HG02970 (cell line): ENCODE data around the gene PKD2L1.
"Not testable (repeated sequence)": the region's sequence is repeated elsewhere in the genome, so short reads cannot be mapped to it uniquely, and the experiment has no call there.

ENCODE experiments used
- ATAC-seq: cut with Tn5 transposase; IDR thresholded peaks from one replicate; pipeline ENCODE4 v1.9.1; 2021; ENCODE audit warnings: mild to moderate bottlenecking, moderate library complexity, moderate number of reproducible peaks; ENCODE audit not compliant: unreplicated experiment, low FRiP score

The PKD2L1 gene

DNA sequence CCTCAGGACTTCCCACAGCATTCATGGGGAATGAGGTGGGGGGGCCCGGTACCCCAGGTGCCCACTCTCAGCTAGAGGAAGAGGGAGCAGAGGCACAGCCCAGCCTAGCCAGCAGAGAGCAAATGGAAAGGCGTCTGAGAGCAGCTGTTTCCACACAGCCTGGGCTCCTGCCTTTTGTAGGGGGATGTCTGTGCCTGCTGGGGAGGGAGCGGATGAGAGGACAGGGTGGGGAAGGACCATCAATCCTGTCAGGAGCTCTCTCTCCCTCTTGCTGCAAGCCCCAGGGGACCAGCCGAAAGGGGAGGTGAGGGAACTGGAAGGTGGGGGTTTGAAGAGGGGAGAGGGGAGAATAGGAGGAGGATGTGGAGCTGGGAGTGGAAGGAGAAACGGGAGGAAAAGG is at the start of gene PKD2L1:
Gene PKD2L1 (minus strand): TSS at position 150 of the 400 bp plus-strand sequence. CDS start 125 bp downstream, at position 25.
- ATAC-seq = no peak

DNA sequence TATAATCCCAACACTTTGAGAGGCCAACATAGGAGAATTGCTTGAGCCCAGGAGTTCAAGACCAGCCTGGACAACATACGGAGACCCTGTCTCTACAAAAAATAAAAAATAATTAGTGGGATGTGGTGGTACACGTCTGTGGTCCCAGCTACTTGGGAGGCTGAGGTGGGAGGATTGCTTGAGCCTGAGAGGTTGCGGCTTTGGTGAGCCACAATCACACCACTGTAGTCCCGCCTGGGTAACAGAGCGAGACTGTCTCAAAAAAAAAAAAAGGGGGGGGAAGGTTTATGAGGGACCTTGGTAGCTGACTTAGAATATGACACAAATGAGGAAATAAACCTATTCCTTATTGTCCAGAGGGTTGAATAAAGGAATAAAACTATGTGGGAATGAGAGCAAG is 47.8 kb upstream of the PKD2L1 start:
- ATAC-seq = no peak

DNA sequence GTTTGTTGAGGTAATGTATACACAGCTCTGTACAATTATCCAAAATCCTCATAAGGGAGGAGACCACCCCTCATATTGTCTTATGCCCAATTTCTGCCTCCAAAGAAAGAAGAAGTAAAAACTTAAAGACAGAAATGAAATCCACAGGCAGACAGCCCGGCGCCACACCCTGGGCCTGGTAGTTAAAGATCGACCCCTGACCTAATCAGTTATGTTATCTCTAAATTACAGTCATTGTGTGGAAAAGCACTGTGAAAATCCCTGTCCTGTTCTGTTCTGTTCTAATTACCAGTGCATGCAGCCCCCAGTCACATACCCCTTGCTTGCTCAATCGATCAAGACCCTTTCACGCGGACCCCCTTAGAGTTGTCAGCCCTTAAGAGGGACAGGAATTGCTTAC is 46.6 kb upstream of the PKD2L1 start:
- not testable (repeated sequence) for ATAC-seq

DNA sequence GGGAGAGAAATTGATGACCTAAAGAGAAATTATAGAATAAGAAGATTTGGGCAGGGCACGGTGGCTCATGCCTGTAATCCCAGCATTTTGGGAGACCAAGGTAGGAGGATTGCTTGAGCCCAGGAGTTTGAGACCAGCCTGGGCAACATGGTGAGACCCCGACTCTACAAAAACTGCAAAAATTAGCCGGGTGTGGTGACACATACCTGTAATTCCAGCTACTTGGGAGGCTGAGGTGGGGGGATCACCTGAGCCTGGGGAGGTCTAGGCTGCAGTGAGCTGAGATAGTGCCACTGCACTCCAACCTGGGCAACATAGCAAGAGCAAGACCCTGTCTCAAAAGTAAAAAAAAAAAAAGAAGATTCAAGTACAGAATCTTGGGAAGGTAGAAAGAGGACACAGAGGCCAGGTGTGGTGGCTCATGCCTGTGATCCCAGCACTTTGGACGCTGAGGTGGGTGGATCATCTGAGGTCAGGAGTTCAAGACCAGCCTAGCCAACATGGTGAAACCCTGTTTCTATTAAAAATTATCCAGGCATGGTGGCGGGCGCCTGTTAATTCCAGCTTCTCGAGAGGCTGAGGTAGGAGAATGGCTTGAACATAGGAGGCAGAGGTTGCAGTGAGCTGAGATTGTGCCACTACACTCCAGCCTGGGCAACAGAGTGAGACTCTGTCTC is 44.8 kb upstream of the PKD2L1 start:
- not testable (repeated sequence) for ATAC-seq

DNA sequence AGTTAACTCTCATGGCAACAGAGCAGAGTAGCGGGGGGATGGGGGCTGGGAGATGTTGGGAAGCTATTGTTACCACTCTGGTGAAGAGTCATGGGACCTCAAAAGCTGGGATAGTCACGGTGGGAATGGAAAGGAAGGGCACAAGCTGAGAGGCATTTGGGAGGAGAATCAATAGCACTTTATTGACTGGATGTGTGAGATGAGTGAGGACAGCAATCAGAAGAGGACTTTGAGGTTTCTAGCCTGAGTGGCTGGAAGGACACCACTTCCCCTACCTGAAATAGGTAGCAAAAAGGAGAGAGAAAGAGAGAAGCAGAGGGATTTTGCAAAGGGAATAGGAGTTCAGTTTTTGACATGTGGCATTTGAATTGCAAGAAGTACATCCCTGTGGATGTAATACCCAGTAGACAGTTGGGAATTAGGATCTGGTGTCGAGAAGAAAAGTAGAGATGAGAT is 44.2 kb upstream of the PKD2L1 start:
- no peak for ATAC-seq

DNA sequence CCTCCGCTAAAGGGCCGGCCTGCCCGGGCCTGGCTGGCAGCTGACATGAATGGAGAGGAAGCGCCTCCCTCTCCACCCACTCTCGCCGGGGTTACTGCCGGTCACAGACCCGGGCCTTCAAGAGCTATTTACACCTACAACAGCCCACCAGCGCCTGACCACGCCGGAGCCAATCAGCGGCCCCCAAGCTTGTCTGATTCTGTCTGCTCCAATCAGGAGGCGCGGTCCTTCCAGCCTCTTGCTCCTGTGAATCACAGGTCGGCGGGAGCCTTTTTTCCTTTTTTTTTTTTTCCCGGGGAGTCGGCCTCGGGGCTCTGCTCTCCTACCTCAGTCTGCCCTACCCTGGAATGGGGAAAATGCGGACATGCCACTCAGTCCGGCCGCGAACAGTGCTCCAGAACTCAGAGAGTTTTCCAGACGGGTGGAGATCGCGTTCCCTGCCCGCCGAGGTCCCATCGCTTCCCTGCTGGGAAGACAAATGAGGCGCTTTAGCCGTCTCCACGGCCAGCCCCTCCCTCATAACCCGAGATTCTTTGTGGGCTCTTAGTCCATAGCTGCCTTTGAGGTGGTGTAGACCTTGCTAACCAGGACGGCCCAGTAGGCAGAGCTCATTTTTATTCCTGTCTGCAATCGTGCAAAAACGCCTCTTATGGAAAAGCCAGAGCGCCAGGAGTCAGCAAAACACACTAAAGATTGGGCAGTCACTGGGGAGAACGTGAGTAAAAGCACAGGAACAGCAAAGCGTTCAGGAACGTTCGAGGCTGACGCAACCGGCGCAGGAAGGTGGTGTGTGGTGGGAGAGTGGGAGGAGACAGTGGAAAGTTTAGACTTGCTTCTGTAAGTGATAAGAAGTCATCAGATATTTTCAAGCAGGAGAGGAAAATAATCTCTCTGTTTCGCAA is 43.5 kb upstream of the PKD2L1 start:
- peak; percentile 84 for ATAC-seq

DNA sequence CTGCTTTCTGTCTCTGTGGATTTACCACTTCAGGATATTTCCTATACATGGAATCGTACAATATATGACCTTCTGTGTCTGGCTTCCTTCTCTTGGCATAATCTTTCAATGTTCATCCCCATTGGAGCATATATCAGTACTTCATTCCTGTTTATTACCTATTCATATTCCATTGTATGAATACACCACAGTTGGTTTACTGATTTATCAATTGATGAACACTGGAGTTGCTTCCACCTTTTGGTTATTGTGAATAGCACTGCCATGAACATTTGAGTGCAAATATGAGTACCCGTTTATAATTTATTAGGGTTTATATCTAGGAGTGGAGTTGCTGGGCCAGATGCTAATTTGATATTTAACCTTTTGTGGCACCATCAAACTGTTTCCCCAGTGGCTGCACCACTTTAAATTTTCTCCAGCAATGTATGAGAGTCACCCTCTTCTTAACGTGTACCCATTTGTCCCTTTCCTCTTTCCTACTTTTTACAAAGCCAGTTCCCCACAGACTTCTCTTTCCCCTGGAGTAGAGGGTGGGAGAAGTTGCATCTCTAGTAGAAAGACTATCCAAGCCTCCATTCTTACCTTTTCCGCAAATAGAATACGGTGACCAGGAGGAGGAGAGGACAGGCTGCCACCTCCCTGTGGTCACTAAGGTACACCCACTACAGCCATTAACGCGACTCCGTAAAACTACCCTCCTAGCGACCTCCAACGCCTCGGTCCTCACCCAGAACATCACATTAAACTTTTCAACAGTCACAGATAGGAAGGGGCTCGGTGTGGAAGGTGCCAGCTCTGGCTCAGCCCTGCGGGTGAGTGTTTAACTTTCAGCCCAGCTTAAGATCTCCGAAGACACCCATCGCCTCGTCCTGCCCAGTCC is 42.6 kb upstream of the PKD2L1 start:
- ATAC-seq = no peak

DNA sequence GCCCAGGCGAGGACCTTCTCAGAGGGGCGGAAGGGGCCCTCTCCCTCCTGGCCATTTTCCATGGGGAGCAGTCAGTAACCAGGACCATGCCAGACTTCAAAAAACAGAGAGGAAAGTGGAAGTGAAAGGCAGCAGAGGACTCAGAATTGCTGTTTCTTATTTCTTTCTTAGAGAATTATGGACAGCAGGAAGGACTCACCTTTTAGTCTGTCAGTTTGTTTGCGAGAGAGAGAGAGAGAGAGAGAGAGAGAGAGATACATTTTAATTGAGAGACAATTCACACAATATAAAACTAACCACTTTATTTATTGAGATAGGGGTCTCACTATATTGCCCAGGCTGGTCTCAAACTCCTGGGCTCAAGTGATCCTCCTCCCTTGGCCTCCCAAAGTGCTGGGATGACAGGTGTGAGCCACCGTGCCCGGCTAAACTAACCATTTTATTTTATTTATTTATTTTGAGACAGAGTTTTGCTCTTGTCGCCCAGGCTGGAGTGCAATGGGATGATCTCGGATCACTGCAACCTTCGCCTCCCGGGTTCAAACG is 41.5 kb upstream of the PKD2L1 start:
- ATAC-seq = no peak

DNA sequence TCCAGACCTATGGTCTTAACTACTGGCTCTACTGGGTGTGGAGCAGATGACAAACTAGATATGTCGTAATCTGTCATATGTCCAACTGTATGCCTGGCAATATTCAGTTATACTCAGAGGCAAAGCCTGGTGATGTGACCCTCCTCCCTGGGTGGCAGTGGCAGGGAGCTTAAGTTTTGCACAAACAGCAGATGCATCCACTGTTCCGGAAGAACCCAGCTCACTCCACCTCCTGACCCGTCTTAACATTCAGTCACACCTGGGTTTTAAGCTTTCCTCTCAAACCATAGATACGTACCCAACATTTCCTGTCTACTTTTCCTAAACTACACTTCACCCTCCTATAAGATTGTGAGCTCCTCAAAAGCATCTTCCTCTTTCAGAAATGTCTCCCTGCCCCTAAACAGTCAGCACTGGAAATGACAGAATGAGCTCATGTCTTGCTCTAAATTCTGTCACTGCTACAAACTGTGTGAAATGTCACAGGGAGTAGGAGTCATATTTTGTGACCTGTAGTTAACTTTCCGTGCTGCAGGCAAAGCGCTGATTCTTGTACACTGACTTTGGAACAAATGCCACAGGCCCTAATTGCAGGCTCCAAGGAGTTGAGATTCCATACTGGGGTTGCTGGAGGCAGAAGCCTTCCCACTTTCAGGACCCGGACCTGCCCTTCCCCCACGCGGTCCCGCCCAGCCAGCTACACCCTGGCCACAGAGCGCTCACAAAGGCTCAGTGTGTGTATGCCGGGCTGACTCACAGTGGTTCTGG is 40.9 kb upstream of the PKD2L1 start:
- ATAC-seq = no peak

DNA sequence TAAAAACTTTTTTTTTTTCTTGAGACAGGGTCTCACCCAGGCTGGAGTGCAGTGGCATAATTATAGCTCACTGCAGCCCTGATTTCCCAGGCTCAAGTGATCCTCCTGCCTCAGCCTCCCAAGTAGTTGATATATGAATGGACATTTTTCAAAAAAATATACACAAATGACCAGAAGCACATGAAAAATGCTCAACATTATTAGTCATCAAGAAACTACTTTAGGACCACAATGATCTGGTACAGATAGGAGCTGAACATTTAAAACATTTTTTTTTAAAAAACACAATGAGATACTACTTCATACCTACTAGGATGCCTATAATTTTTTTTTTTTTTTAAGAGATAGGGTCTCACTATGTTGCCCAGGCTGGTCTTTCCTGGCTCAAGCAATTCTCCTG is 38.7 kb upstream of the PKD2L1 start:
- no peak for ATAC-seq

DNA sequence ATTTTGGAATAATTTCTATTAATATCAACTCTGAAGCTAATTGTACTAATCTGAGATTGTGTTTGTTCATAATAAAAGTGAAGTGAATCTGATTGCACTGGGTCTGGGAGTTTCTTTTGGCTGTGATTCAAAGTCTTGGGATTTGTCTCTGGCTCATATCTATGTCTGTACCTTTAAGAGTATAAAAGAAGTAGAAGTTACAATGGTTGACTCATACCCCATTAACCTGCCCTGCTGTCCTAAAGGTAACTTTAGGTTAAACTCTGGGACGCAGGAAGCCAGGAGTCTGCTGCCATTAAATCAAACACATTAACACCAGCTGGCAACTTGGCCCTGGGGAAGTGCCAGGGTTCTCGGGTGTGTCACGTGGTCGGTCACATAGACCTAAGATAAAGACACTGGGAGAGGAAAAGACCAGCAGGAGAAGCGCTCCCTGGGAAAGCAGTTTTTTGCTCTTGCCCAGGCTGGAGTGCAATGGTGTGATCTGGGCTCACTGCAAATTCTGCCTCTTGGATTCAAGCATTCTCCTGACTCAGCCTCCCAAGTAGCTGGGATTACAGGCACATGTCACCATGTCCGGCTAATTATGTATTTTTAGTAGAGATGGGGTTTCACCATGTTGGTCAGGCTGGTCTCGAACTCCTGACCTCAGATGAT is 34.8 kb upstream of the PKD2L1 start:
- no peak for ATAC-seq

DNA sequence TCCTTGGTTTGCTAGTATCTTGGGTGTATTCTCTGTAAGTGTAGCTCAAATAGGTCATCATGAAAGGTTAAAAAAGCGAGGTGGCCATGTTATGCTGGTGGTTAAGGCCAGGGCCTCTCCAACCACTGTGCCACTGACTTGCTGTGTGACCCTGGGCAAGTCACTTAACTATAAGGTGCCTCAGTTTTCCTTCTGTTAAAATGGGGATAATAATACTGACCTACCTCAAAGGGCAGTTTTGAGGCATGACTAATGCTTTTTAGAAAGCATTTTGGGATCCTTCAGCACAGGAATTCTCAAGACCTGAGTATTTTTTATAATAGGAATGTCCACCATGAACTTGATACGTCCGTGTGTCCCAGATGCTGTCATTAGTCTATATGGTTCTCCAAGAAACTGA is 34.1 kb upstream of the PKD2L1 start:
- no peak for ATAC-seq

DNA sequence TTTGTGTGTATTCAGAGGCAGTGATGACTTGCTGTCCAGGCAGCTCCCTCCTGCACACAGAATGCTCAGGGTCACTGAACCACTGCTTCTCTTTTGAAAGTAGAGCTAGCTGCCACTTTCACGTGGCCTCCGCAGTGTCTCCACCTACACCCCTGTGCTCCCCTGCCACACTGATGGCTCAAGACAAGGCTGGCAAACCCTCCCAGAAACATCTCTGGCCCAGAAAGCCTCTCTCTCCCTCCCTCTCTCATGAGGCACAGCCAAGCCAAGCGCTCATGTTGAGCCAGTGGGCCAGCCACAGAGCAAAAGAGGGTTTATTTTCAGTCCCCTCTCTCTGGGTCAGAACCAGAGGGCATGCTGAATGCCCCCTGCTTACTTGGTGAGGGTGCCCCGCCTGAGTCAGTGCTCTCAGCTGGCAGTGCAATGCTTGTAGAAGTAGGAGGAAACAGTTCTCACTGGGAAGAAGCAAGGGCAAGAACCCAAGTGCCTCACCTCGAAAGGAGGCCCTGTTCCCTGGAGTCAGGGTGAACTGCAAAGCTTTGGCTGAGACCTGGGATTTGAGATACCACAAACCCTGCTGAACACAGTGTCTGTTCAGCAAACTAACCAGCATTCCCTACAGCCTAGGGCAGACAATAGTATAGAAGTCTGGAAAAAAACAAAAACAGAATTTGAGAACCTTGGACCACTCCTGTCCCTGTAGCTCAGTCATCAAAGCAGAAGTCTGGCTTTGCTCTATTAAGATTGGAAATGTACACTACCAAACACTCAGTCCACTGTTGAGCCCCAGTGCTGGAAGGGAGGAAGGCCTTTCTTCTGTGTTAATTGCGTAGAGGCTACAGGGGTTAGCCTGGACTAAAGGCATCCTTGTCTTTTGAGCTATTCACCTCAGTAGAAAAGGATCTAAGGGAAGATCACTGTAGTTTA is 32.8 kb upstream of the PKD2L1 start:
- ATAC-seq = no peak

DNA sequence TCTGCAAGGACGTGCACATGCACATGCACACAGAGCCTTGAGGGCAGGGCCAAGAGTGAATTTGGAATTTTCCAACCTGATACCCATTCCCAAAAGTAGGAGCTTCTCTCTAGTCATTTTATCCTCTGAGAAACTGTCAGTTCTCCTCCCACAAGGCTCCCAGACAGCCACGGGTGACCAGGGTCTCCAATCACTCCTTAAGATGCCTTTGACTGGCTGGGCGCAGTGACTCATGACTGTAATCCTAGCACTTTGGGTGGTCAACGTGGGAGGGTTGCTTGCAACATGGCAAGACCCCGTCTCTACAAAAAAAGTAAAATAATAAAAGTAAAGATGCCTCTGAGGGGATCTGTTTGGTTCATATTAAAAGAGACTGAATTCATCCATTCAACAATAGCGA is 30.2 kb upstream of the PKD2L1 start:
- no peak for ATAC-seq

DNA sequence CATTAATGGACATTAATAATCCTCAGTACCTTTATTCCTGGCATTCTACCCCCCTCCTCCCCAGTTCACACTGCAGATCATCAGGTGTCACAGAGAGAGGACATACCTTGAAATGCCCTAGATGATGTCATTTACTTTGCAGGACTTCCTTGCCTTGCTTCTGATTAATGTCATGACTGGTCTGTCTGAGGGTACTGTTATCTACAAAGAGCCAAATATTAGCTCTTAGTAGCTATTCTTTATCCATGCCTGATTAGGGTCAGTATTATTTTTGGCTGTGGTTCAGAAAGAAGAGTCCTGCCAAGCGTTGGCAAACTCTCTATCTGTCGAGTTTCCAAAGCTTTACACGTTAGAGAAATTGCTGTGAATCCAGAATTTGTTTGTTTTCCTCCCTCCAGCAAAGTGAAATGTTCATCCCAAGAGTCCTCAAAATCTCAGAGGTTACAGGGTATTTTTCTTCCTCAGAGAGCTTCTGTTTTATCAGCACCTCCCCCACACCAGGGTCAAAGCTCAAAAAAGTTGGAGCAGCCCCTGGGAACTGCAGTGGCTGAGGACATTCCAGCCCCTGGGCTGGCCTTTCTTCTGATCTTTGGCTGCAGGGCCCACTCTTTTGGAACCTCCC is 29.6 kb upstream of the PKD2L1 start:
- no peak for ATAC-seq

DNA sequence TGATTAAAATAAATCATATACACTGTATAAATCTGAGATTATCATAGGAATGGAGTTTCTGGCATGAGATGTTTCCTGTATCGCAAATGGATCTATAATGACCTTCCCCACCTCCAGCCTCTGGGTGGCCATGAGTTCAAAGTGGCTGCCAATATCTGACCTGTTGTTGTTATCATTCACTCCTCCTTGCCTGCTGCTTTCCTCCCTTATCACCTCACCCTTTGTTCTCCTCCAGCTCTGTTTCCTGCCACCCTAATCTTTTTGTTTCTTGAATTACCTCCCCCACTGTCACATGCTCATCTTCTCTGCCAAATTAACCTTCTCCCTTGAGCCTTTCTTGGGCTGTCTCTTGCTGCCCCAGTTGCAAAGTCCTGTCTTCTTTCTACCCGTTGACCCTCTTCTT is 29.0 kb upstream of the PKD2L1 start:
- no peak for ATAC-seq

DNA sequence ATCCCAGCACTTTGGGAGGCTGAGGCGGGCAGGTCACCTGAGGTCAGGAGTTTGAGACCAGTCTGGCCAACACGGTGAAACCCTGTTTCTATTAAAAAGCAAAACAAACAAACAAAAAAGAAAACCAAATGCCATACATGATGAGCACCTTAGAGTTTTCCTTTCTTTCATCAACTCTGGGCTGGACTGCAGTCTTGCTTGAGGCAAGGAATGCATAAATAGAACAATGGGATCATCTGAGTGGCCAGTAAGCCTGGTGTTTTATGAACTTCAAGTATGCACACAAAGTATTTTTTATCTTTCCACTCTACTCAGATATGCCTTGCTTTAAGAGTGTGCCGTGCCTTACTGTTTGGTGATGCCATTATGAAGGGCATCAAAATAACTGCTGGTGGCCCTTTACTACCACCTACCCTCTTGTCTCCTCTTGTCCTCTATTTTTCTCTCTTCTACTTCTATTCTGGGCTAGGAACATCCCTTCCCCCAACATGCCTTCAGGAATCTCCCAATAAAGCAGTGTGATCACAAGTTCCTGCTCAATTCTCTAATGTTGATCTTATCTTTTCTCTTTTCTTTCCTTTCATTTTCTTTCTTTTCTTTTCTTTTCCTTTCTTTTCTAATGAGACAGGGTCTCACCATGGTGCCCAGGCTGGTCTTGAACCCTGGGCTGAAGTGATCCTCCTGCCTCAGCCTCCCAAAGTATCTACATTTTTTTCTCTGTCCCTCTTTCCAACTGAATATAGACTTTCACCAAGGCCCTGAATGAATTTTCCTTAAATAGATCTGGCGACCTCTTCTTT is 27.2 kb upstream of the PKD2L1 start:
- no peak for ATAC-seq
